ENCODE data around the gene GPR176.

Gene GPR176

GRCh38 chr15:39942101-39942752 lies 22.2 kb upstream of the GPR176 start:
- no peak overlapping the region for H3K23ac ChIP-seq (ENCODE audit: low read length in 2 of 2)
- H3K9ac ChIP-seq (ENCODE audit: low read length), result no peak overlapping the region
- H3K4me2 ChIP-seq (ENCODE audit: low read length, poor library complexity, severe bottlenecking), result no peak overlapping the region
- H3K79me1 ChIP-seq (replicated peaks; ENCODE audit: low read length, poor library complexity, severe bottlenecking), result peaks cover 22% of the 10 kb centered on the region
- peaks cover 13 to 73% of the 10 kb centered on the region in 2 experiments for H3K36me3 ChIP-seq (ENCODE audit: control insufficient read depth in 1 of 2, insufficient read depth in 2 of 2, low read depth in 1 of 2, low read length in 2 of 2)
- H3K18ac ChIP-seq (ENCODE audit: low read depth in 1 of 2, low read length in 2 of 2), result no peak overlapping the region
- H2BK12ac ChIP-seq (ENCODE audit: low read length in 2 of 2), result no peak overlapping the region
- no peak overlapping the region for H4K91ac ChIP-seq (ENCODE audit: low read length)
- no peak overlapping the region for H3K4ac ChIP-seq (ENCODE audit: low read depth in 1 of 2, low read length in 2 of 2)
- no peak overlapping the region for H3K14ac ChIP-seq (ENCODE audit: low read length in 2 of 2)
- peaks cover 8% of the 10 kb centered on the region for H3K4me1 ChIP-seq (ENCODE audit: control insufficient read depth, insufficient read depth, low read depth, low read length)
- no peak overlapping the region for H3K4me3 ChIP-seq (ENCODE audit: insufficient read depth in 1 of 2, low read depth in 1 of 2, low read length in 2 of 2)
- H2BK15ac ChIP-seq (ENCODE audit: low read depth, poor library complexity, severe bottlenecking), result no peak overlapping the region
- H3K27ac ChIP-seq (ENCODE audit: low read length, poor library complexity, severe bottlenecking), result peak overlapping the region; percentile 63
- H2AFZ ChIP-seq (ENCODE audit: low read depth, low read length), result no peak overlapping the region
- H3K9me3 ChIP-seq (ENCODE audit: control insufficient read depth, low read length), result peaks cover 6% of the 10 kb centered on the region
- WGBS, result 78% methylated on average over 2 of the region's 3 CpGs
- H3K27me3 ChIP-seq (ENCODE audit: control insufficient read depth in 1 of 2, insufficient read depth in 1 of 2, low read length in 2 of 2), result no peaks in the 10 kb centered on the region
- no peak overlapping the region for H4K8ac ChIP-seq (ENCODE audit: low read length)
- H2BK120ac ChIP-seq (ENCODE audit: low read depth, low read length), result no peak overlapping the region
- DNase-seq, result no peak
- H2BK5ac ChIP-seq (ENCODE audit: low read depth, low read length, poor library complexity, severe bottlenecking), result no peak overlapping the region
- H2AK5ac ChIP-seq (ENCODE audit: low read length, severe bottlenecking), result peak overlapping the region; percentile 73

- Histone ChIP-seq H3K14ac (ENCODE audit: low read length in 2 of 2) (no peak overlapping the region), H2BK120ac (ENCODE audit: low read depth, low read length) (no peak overlapping the region), H3K36me3 (ENCODE audit: control insufficient read depth in 1 of 2, insufficient read depth in 2 of 2, low read depth in 1 of 2, low read length in 2 of 2) (peaks cover 10 to 49% of the 10 kb centered on the region in 2 experiments), H3K27me3 (ENCODE audit: control insufficient read depth in 1 of 2, insufficient read depth in 1 of 2, low read length in 2 of 2) (no peaks in the 10 kb centered on the region), H3K4me1 (ENCODE audit: control insufficient read depth, insufficient read depth, low read depth, low read length) (peaks cover 12% of the 10 kb centered on the region), H3K4me2 (ENCODE audit: low read length, poor library complexity, severe bottlenecking) (no peak overlapping the region), H2AK5ac (ENCODE audit: low read length, severe bottlenecking) (peak overlapping the region; percentile 71), H2BK5ac (ENCODE audit: low read depth, low read length, poor library complexity, severe bottlenecking) (no peak overlapping the region), H4K91ac (ENCODE audit: low read length) (peak overlapping the region; percentile 21), H3K27ac (ENCODE audit: low read length, poor library complexity, severe bottlenecking) (no peak overlapping the region), H3K9ac (ENCODE audit: low read length) (no peak overlapping the region), H3K4ac (ENCODE audit: low read depth in 1 of 2, low read length in 2 of 2) (no peak overlapping the region), H3K18ac (ENCODE audit: low read depth in 1 of 2, low read length in 2 of 2) (no peak overlapping the region), H2BK15ac (ENCODE audit: low read depth, poor library complexity, severe bottlenecking) (no peak overlapping the region), H2BK12ac (ENCODE audit: low read length in 2 of 2) (no peak overlapping the region), H3K9me3 (ENCODE audit: control insufficient read depth, low read length) (no peaks in the 10 kb centered on the region), H4K8ac (ENCODE audit: low read length) (peak overlapping the region; percentile 84), H3K79me1 (replicated peaks; ENCODE audit: low read length, poor library complexity, severe bottlenecking) (peaks cover 16% of the 10 kb centered on the region), H2AFZ (ENCODE audit: low read depth, low read length) (no peak overlapping the region), H3K4me3 (ENCODE audit: insufficient read depth in 1 of 2, low read depth in 1 of 2, low read length in 2 of 2) (no peak overlapping the region), H3K23ac (ENCODE audit: low read length in 2 of 2) (no peak overlapping the region)
- no peak for DNase-seq
- WGBS, result 96% methylated on average over 6 of the region's 6 CpGs
Observed at GRCh38 chr15:39939487-39940452, 19.7 kb upstream of the GPR176 start.

GRCh38 chr15:39937696-39938095 lies 17.6 kb upstream of the GPR176 start:
- H3K79me1 ChIP-seq (replicated peaks; ENCODE audit: low read length, poor library complexity, severe bottlenecking), result peaks cover 10% of the 10 kb centered on the region
- WGBS, result 80% methylated on average over 4 of the region's 5 CpGs

GRCh38 chr15:39936681-39937080 lies 16.6 kb upstream of the GPR176 start:
- H3K14ac ChIP-seq (ENCODE audit: low read length in 2 of 2), result no peak overlapping the region
- DNase-seq, result no peak

More at GRCh38 chr15:39937696-39938095, 17.6 kb upstream of the GPR176 start:
- Histone ChIP-seq H3K23ac (ENCODE audit: low read length in 2 of 2) (no peak overlapping the region), H2BK15ac (ENCODE audit: low read depth, poor library complexity, severe bottlenecking) (no peak overlapping the region), H3K36me3 (ENCODE audit: control insufficient read depth in 1 of 2, insufficient read depth in 2 of 2, low read depth in 1 of 2, low read length in 2 of 2) (peaks cover 6 to 31% of the 10 kb centered on the region in 2 experiments), H4K8ac (ENCODE audit: low read length) (no peak overlapping the region), H3K18ac (ENCODE audit: low read depth in 1 of 2, low read length in 2 of 2) (no peak overlapping the region), H2AK5ac (ENCODE audit: low read length, severe bottlenecking) (peak overlapping the region; percentile 33), H3K27me3 (ENCODE audit: control insufficient read depth in 1 of 2, insufficient read depth in 1 of 2, low read length in 2 of 2) (no peaks in the 10 kb centered on the region), H2AFZ (ENCODE audit: low read depth, low read length) (no peak overlapping the region), H3K27ac (ENCODE audit: low read length, poor library complexity, severe bottlenecking) (peak overlapping the region; percentile 4), H2BK120ac (ENCODE audit: low read depth, low read length) (no peak overlapping the region), H3K4me1 (ENCODE audit: control insufficient read depth, insufficient read depth, low read depth, low read length) (peaks cover 12% of the 10 kb centered on the region), H3K4me2 (ENCODE audit: low read length, poor library complexity, severe bottlenecking) (no peak overlapping the region), H2BK5ac (ENCODE audit: low read depth, low read length, poor library complexity, severe bottlenecking) (no peak overlapping the region), H3K9me3 (ENCODE audit: control insufficient read depth, low read length) (no peaks in the 10 kb centered on the region), H3K4ac (ENCODE audit: low read depth in 1 of 2, low read length in 2 of 2) (no peak overlapping the region), H3K9ac (ENCODE audit: low read length) (no peak overlapping the region), H3K4me3 (ENCODE audit: insufficient read depth in 1 of 2, low read depth in 1 of 2, low read length in 2 of 2) (no peak overlapping the region), H4K91ac (ENCODE audit: low read length) (no peak overlapping the region), H2BK12ac (ENCODE audit: low read length in 2 of 2) (no peak overlapping the region), H3K14ac (ENCODE audit: low read length in 2 of 2) (no peak overlapping the region)
- no peak for DNase-seq

More at GRCh38 chr15:39936681-39937080, 16.6 kb upstream of the GPR176 start:
- peaks cover 5 to 28% of the 10 kb centered on the region in 2 experiments for H3K36me3 ChIP-seq (ENCODE audit: control insufficient read depth in 1 of 2, insufficient read depth in 2 of 2, low read depth in 1 of 2, low read length in 2 of 2)
- peak overlapping the region; percentile 39 for H2AK5ac ChIP-seq (ENCODE audit: low read length, severe bottlenecking)
- H3K4me1 ChIP-seq (ENCODE audit: control insufficient read depth, insufficient read depth, low read depth, low read length), result peaks cover 10% of the 10 kb centered on the region
- peak overlapping the region; percentile 31 for H3K27ac ChIP-seq (ENCODE audit: low read length, poor library complexity, severe bottlenecking)
- H3K9ac ChIP-seq (ENCODE audit: low read length), result no peak overlapping the region
- no peak overlapping the region for H2AFZ ChIP-seq (ENCODE audit: low read depth, low read length)
- no peak overlapping the region for H3K4me3 ChIP-seq (ENCODE audit: insufficient read depth in 1 of 2, low read depth in 1 of 2, low read length in 2 of 2)
- no peak overlapping the region for H2BK5ac ChIP-seq (ENCODE audit: low read depth, low read length, poor library complexity, severe bottlenecking)
- peaks cover 8% of the 10 kb centered on the region for H3K79me1 ChIP-seq (replicated peaks; ENCODE audit: low read length, poor library complexity, severe bottlenecking)
- no peak overlapping the region for H2BK120ac ChIP-seq (ENCODE audit: low read depth, low read length)
- no peaks in the 10 kb centered on the region for H3K27me3 ChIP-seq (ENCODE audit: control insufficient read depth in 1 of 2, insufficient read depth in 1 of 2, low read length in 2 of 2)
- WGBS, result 73% methylated on average over 3 of the region's 3 CpGs
- no peak overlapping the region for H3K4me2 ChIP-seq (ENCODE audit: low read length, poor library complexity, severe bottlenecking)
- H4K91ac ChIP-seq (ENCODE audit: low read length), result no peak overlapping the region
- no peak overlapping the region for H3K23ac ChIP-seq (ENCODE audit: low read length in 2 of 2)
- no peak overlapping the region for H3K4ac ChIP-seq (ENCODE audit: low read depth in 1 of 2, low read length in 2 of 2)
- no peak overlapping the region for H4K8ac ChIP-seq (ENCODE audit: low read length)
- H2BK12ac ChIP-seq (ENCODE audit: low read length in 2 of 2), result no peak overlapping the region
- no peak overlapping the region for H2BK15ac ChIP-seq (ENCODE audit: low read depth, poor library complexity, severe bottlenecking)
- H3K18ac ChIP-seq (ENCODE audit: low read depth in 1 of 2, low read length in 2 of 2), result no peak overlapping the region
- no peaks in the 10 kb centered on the region for H3K9me3 ChIP-seq (ENCODE audit: control insufficient read depth, low read length)

All from mesenchymal stem cell (in vitro differentiated cells and primary cell).